D721Med (cell line): Measurements from ENCODE around the gene DUSP22.

Experiments
- DNase-seq: peaks from one replicate; pipeline ENCODE4 v3.0.0; 2011; ENCODE audit warnings: low spot score; ENCODE audit not compliant: insufficient read length
- FAIRE-seq: peaks from 2 replicates; lab custom pipeline; 2011; peaks lifted over from hg19 to GRCh38; lab: Jason Lieb, UNC
- CTCF ChIP-seq: IDR thresholded peaks from 2 replicates; pipeline ENCODE4 v1.5.1; 2012; ENCODE audit warnings: mild to moderate bottlenecking, control low read depth; ENCODE audit not compliant: insufficient read depth; ENCODE audit errors: missing control alignments

DUSP22 gene

GRCh38 chr6:356828-357251 lies 64.6 kb downstream of the DUSP22 start:
- DNase-seq (no peak), FAIRE-seq (no peak)
- no peak for TF ChIP-seq CTCF

- DNase-seq (no peak), FAIRE-seq (no peak)
- TF ChIP-seq CTCF, result no peak
Measured at GRCh38 chr6:357261-357790, 65.0 kb downstream of the DUSP22 start.

- TF ChIP-seq CTCF, result no peak
- FAIRE-seq (no peak), DNase-seq (no peak)
Measured at GRCh38 chr6:357791-358341, 65.6 kb downstream of the DUSP22 start.

GRCh38 chr6:358432-358831 lies 66.1 kb downstream of the DUSP22 start:
- FAIRE-seq (no peak), DNase-seq (no peak)
- no peak for TF ChIP-seq CTCF

GRCh38 chr6:358847-359246 lies 66.6 kb downstream of the DUSP22 start:
- DNase-seq (no peak), FAIRE-seq (no peak)
- TF ChIP-seq CTCF, result no peak

- FAIRE-seq (no peak), DNase-seq (no peak)
- TF ChIP-seq CTCF, result no peak
Measured at GRCh38 chr6:359261-360035, 67.2 kb downstream of the DUSP22 start.

GRCh38 chr6:360349-360748 lies 68.1 kb downstream of the DUSP22 start:
- no peak for FAIRE-seq
- no peak for TF ChIP-seq CTCF
- no peak for DNase-seq
